ENCODE data around the gene PLEKHM2. TPM values are rescaled to one million over a fixed set of nuclear protein-coding genes. Genes with fewer than 3 reads are reported as not detected.

PLEKHM2 gene
- total RNA-seq, 1 donor from 2014 or later, result 42.8 TPM

DNA sequence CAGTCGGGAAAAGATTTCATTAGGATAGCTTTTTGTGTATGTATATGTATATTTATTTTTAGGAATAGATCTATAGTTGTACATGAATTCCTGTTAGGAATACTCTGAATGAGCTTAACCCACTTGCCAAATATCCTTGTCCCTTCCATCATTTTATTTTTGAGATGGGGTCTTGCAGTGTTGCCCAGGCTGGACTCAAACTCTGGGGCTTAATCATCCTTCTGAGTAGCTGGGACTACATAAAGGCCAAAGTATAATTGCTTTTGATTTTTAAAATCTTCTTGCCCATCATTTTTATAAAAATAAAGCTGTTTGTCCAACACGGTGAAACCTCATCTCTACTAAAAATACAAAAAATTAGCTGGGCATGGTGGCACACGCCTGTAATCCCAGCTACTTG lies 20.2 kb upstream of the PLEKHM2 start:
- DNase-seq (ENCODE audit: low read depth), result no peak
- H3K4me3 ChIP-seq (ENCODE audit: low read depth, low read length), result no peak overlapping the region
- TF ChIP-seq, protein P1, sequence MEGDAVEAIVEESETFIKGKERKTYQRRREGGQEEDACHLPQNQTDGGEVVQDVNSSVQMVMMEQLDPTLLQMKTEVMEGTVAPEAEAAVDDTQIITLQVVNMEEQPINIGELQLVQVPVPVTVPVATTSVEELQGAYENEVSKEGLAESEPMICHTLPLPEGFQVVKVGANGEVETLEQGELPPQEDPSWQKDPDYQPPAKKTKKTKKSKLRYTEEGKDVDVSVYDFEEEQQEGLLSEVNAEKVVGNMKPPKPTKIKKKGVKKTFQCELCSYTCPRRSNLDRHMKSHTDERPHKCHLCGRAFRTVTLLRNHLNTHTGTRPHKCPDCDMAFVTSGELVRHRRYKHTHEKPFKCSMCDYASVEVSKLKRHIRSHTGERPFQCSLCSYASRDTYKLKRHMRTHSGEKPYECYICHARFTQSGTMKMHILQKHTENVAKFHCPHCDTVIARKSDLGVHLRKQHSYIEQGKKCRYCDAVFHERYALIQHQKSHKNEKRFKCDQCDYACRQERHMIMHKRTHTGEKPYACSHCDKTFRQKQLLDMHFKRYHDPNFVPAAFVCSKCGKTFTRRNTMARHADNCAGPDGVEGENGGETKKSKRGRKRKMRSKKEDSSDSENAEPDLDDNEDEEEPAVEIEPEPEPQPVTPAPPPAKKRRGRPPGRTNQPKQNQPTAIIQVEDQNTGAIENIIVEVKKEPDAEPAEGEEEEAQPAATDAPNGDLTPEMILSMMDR (conservative IDR thresholded peaks at IDR 0.05; ENCODE audit: low read depth, low read length), result no peak

DNA sequence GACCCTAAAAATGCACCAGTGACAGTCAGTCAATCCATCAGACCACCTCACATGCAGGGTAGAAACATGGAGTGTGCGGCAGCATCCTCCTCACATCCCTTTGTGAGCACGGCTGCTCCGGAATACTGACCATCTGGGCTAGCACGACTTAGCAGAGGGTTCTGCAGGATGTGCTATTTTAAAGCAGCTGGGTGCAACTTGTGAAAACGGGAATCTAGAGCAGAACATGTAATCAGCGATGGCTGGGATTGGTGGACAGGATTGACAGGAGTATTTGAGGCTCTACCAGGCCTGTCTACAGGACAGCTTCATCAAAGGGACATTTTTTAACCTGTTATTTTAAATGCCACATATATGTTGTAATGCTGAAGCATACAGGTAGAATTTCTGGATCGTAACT lies 16.8 kb upstream of the PLEKHM2 start:
- DNase-seq (ENCODE audit: low read depth), result no peak
- H3K4me3 ChIP-seq (ENCODE audit: low read depth, low read length), result no peak overlapping the region
- TF ChIP-seq, protein P1 (conservative IDR thresholded peaks at IDR 0.05; ENCODE audit: low read depth, low read length), result no peak

DNA sequence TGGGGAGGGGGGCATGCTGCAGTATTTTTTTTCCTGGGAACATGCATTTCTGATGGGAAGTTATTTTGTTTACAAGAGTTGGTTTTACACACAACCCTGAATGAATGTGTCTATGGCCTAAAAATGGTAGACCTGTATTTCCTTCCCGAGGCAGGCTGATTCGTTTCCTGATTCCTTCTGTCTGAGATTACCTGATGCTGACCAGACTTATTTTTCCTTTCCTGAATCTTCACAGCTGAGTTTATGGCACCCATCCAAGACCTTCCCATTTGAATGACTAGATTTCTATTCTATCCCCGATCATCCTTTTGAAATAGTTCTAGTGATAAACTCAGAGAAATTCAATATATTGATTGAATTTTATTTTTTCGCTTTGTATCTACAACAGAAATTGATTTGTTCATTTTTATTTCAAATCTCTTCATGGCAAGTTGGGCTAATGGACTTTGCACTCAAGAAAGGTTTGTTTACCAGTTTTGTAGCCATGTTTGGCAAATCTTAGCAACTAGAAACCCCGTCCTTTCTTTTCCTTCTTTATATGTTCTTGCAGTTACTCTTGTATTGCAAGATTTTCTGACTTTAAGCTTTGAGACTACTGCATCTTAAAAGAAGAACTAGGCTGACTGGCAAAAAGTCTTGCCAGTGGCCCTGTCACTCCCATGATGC lies 15.9 kb upstream of the PLEKHM2 start:
- no peak overlapping the region for H3K4me3 ChIP-seq (ENCODE audit: low read depth, low read length)
- DNase-seq (ENCODE audit: low read depth), result no peak
- TF ChIP-seq, protein P1 (conservative IDR thresholded peaks at IDR 0.05; ENCODE audit: low read depth, low read length), result no peak

DNA sequence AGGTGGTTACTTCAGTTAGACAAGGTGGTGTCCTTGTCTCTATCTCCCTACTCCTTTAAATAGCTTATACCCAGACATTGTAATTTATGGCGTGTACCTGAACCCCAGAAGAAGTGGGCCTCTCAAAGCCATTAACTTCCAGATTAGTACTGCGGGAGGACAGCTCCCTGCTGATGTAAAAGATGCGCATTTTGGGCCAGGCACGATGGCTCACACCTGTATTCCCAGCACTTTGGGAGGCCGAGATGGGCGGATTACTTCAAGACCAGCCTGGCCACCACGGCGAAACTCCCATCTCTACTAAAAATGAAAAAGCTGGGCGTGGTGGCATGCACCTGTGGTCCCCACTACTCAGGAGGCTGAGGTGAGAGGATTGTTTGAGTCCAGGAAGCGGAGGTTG lies 15.0 kb upstream of the PLEKHM2 start:
- DNase-seq (ENCODE audit: low read depth), result no peak
- H3K4me3 ChIP-seq (ENCODE audit: low read depth, low read length), result no peak overlapping the region
- TF ChIP-seq, protein P1 (conservative IDR thresholded peaks at IDR 0.05; ENCODE audit: low read depth, low read length), result no peak

DNA sequence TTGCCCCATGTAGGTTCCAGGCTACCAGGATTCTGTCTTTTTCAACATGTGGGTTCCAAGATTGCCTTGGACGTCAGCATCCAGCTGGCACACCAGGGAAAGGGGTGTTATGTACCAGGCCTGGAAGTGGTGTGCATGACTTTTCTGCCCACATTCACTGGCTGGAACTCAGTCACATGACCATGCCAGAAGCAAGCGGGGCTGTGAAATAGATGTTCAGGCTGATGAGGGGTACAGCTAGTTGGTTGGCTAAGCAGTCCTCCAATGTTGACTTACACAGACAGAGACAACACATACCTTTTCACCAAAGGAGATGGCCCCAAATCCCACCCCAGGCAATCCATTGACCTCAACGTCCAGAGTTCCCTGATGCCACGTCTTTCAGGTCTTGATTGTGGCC lies 14.3 kb upstream of the PLEKHM2 start:
- no peak overlapping the region for H3K4me3 ChIP-seq (ENCODE audit: low read depth, low read length)
- DNase-seq (ENCODE audit: low read depth), result no peak
- TF ChIP-seq, protein P1 (conservative IDR thresholded peaks at IDR 0.05; ENCODE audit: low read depth, low read length), result no peak

DNA sequence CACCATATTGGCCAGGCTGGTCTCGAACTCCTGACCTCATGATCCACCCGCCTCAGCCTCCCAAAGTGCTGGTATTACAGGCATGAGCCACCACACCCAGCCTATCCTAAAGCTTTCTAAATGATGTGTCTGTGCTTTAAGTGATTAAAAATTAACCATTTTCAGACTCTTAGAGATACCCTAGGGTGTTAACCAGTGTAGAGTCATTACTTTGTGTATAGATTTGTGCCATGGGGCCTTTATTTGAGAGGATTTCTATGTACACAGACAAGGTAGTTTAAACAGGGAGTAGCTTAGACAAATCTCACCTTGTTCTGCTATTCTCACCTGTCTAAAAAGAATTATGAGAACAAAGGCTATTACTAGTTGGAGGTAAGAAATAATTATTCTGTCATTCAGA lies 12.7 kb upstream of the PLEKHM2 start:
- TF ChIP-seq, protein P1 (conservative IDR thresholded peaks at IDR 0.05; ENCODE audit: low read depth, low read length), result no peak
- no peak for DNase-seq (ENCODE audit: low read depth)
- no peak overlapping the region for H3K4me3 ChIP-seq (ENCODE audit: low read depth, low read length)

Data from epithelial cell of proximal tubule (primary cell).